Measurements from ENCODE around the gene STK17A. TPM values are rescaled to one million over a fixed set of nuclear protein-coding genes. Genes with fewer than 3 reads are reported as not detected.

Gene STK17A
- polyA plus RNA-seq, 1 of the 3 experiments (the other 2 are of a cell fraction) = 47.8 TPM

GRCh38 chr7:43535810-43536585 lies 46.9 kb upstream of the STK17A start:
- CTCF ChIA-PET = interaction anchor here (2.7 kb wide), 1 partner anchor 46 kb away, joined by 18 read pairs; the partner anchor contains the start of gene STK17A
- H3K4me2 ChIP-seq = peak overlapping the region; percentile 35; the same call in 1 of the 2 replicates
- H3K9me2 ChIP-seq = no peaks in the 10 kb centered on the region
- 66% methylated on average over 6 of the region's 6 CpGs for WGBS (ENCODE audit: low lambda C conversion rate)
- no peak for TF ChIP-seq CHD2 (IDR thresholded peaks at IDR 0.05; ENCODE audit: low read length, partially characterized antibody)
- peak; percentile 92 for TF ChIP-seq PBX3 (IDR thresholded peaks at IDR 0.05)
- TF ChIP-seq REST (IDR thresholded peaks at IDR 0.05; ENCODE audit: low read depth, low read length) = no peak
- TF ChIP-seq FOXM1 (IDR thresholded peaks at IDR 0.05; ENCODE audit: low read depth) = peak; percentile 55; the same call in 1 of the 2 replicates
- peak in 1 of 2 experiments; percentile 87; a peak in 2 of 4 replicates for TF ChIP-seq EP300 (IDR thresholded peaks at IDR 0.05; ENCODE audit: borderline replicate concordance in 1 of 2, low read depth in 1 of 2, low read length in 1 of 2)
- TF ChIP-seq RXRA (IDR thresholded peaks at IDR 0.05; ENCODE audit: borderline replicate concordance, low read depth) = peak; percentile 88; the same call in 1 of the 2 replicates
- peak; percentile 86 for TF ChIP-seq POLR2AphosphoS5 (IDR thresholded peaks at IDR 0.05; ENCODE audit: low read depth, low read length)
- peak; percentile 55; the same call in 1 of the 2 replicates for TF ChIP-seq MAX (IDR thresholded peaks at IDR 0.05; ENCODE audit: low read depth)
- peak; percentile 98 for TF ChIP-seq TCF12 (IDR thresholded peaks at IDR 0.05)
- no peak for TF ChIP-seq RFX5 (IDR thresholded peaks at IDR 0.05; ENCODE audit: low read length)
- no peak for TF ChIP-seq YY1 (IDR thresholded peaks at IDR 0.05; ENCODE audit: low read depth)
- peak; percentile 78 for TF ChIP-seq JUND (IDR thresholded peaks at IDR 0.05)
- TF ChIP-seq FOSL2 (IDR thresholded peaks at IDR 0.05; ENCODE audit: borderline replicate concordance, low read depth) = peak; percentile 28; the same call in 1 of the 2 replicates
- TF ChIP-seq MXI1 (IDR thresholded peaks at IDR 0.05; ENCODE audit: low read depth, low read length) = no peak
- TF ChIP-seq IRF3 (IDR thresholded peaks at IDR 0.05; ENCODE audit: low read depth, low read length) = no peak
- TF ChIP-seq NFIC (IDR thresholded peaks at IDR 0.05; ENCODE audit: borderline replicate concordance) = peak; percentile 77
- no peak for TF ChIP-seq USF1 (IDR thresholded peaks at IDR 0.05; ENCODE audit: borderline replicate concordance, low read depth)
- peak; percentile 88 for TF ChIP-seq TEAD4 (IDR thresholded peaks at IDR 0.05; ENCODE audit: borderline replicate concordance, insufficient read depth)
- no peak for TF ChIP-seq TAF1 (IDR thresholded peaks at IDR 0.05; ENCODE audit: borderline replicate concordance, low read depth, low read length)
- TF ChIP-seq SMC3 (IDR thresholded peaks at IDR 0.05; ENCODE audit: low read depth, low read length) = no peak
- TF ChIP-seq SIN3A (IDR thresholded peaks at IDR 0.05; ENCODE audit: borderline replicate concordance, low read depth, low read length) = 0 out of 2 replicates have a peak, but pooled peaks have one; percentile 33
- TF ChIP-seq EZH2phosphoT487 (IDR thresholded peaks at IDR 0.05; ENCODE audit: borderline replicate concordance, low read depth) = no peak
- no peak for TF ChIP-seq FOXJ3 (CRISPR knock-in tag; IDR thresholded peaks at IDR 0.05)
- H3K27me3 ChIP-seq (ENCODE audit: insufficient read depth) = peaks cover 26% of the 10 kb centered on the region
- peaks cover 12% of the 10 kb centered on the region for H3F3A ChIP-seq (replicated peaks; ENCODE audit: insufficient read depth)
- DNase-seq = no peak
- H3K9me3 ChIP-seq = no peaks in the 10 kb centered on the region
- H3K4me3 ChIP-seq (ENCODE audit: low read depth in 2 of 2, low read length in 1 of 2) = no peak overlapping the region
- H3K9ac ChIP-seq = no peak overlapping the region
- H3K36me3 ChIP-seq (replicated peaks in 1 of 2; ENCODE audit: control insufficient read depth in 1 of 2, insufficient read depth in 2 of 2, low read length in 1 of 2) = no peaks in the 10 kb centered on the region
- H3K4me1 ChIP-seq (ENCODE audit: control insufficient read depth in 1 of 2, insufficient read depth in 2 of 2, low read depth in 1 of 2, low read length in 1 of 2) = peaks cover 10 to 44% of the 10 kb centered on the region in 2 experiments; a peak in 3 of 4 replicates
- POLR2A ChIA-PET = no interaction called here
- no peaks in the 10 kb centered on the region for H4K20me1 ChIP-seq (ENCODE audit: insufficient read depth)
- no peaks in the 10 kb centered on the region for H3K79me2 ChIP-seq (ENCODE audit: insufficient read depth)
- peak overlapping the region in 1 of 2 experiments; percentile 18; a peak in 2 of 4 replicates for H3K27ac ChIP-seq (ENCODE audit: low read depth in 2 of 2, low read length in 1 of 2)
- no peak overlapping the region for H2AFZ ChIP-seq (ENCODE audit: low read depth)
